WTC11 (cell line): ENCODE results near the gene ITFG1. TPM values are rescaled to one million over a fixed set of nuclear protein-coding genes. Genes with fewer than 3 reads are reported as not detected.
"Not testable (repeated sequence)": the region's sequence is repeated elsewhere in the genome, so short reads cannot be mapped to it uniquely, and the experiment has no call there.

Source experiments
- ATAC-seq: fragments of 200-7000 bp; cut with Tn5 transposase; 2 replicates; pipeline ENCODE4 v1.10.0; 2021; ENCODE audit warnings: mild to moderate bottlenecking, moderate library complexity
- CTCF ChIA-PET: fragments of 300-600 bp; sonication (Branson Sonifier 250); formaldehyde crosslinking; loops from one replicate; lab custom pipeline; 2021; ENCODE audit warnings: antibody characterized with exemption; lab: Charles Lee
- POLR2A ChIA-PET: fragments of 350-600 bp; sonication (Branson Sonifier 250); formaldehyde crosslinking; loops from one replicate; lab custom pipeline; 2021; ENCODE audit warnings: antibody characterized with exemption; lab: Charles Lee
- DNase-seq: peaks from one replicate; pipeline ENCODE4 v3.0.0; 2021; ENCODE audit warnings: low spot score
- H3K27ac Mint-ChIP-seq: 2 replicates; pipeline ENCODE4 v1.8.0; 2021; ENCODE audit warnings: mixed read lengths
- H3K27me3 Mint-ChIP-seq: 2 replicates; pipeline ENCODE4 v1.8.0; 2021; ENCODE audit warnings: low read depth, mild to moderate bottlenecking, moderate library complexity, mixed read lengths
- H3K36me3 Mint-ChIP-seq: 2 replicates; pipeline ENCODE4 v1.8.0; 2021; ENCODE audit warnings: mixed read lengths
- H3K4me1 Mint-ChIP-seq: 2 replicates; pipeline ENCODE4 v1.8.0; 2022; ENCODE audit warnings: mixed read lengths
- H3K4me3 Mint-ChIP-seq: 2 replicates; pipeline ENCODE4 v1.8.0; 2021; ENCODE audit warnings: mild to moderate bottlenecking, moderate library complexity, mixed read lengths
- H3K9me3 Mint-ChIP-seq: 2 replicates; pipeline ENCODE4 v1.8.0; 2021; ENCODE audit warnings: mixed read lengths
- CREM ChIP-seq: sonication (generic); formaldehyde crosslinking; IDR thresholded peaks from 2 replicates; pipeline ENCODE4 v1.8.1; 2022; ENCODE audit warnings: mild to moderate bottlenecking, missing genetic modification reagents, moderate library complexity
- E2F1 ChIP-seq: sonication (generic); formaldehyde crosslinking; IDR thresholded peaks from 2 replicates; pipeline ENCODE4 v1.8.0; 2022; ENCODE audit warnings: mild to moderate bottlenecking, missing genetic modification reagents
- E2F5 ChIP-seq: sonication (generic); formaldehyde crosslinking; IDR thresholded peaks from 2 replicates; pipeline ENCODE4 v1.8.1; 2022; ENCODE audit warnings: mild to moderate bottlenecking, moderate library complexity, missing genetic modification reagents
- ESRRA ChIP-seq: sonication (generic); formaldehyde crosslinking; IDR thresholded peaks from 2 replicates; pipeline ENCODE4 v1.8.1; 2022; ENCODE audit warnings: mild to moderate bottlenecking, missing genetic modification reagents, borderline replicate concordance
- FOXK1 ChIP-seq: sonication (generic); formaldehyde crosslinking; IDR thresholded peaks from 2 replicates; pipeline ENCODE4 v1.8.0; 2022; ENCODE audit warnings: mild to moderate bottlenecking, moderate library complexity, missing genetic modification reagents
- FOXP1 ChIP-seq: sonication (generic); formaldehyde crosslinking; IDR thresholded peaks from 2 replicates; pipeline ENCODE4 v1.8.0; 2022; ENCODE audit warnings: missing genetic modification reagents, mild to moderate bottlenecking, moderate library complexity, borderline replicate concordance
- FOXP4 ChIP-seq: sonication (generic); formaldehyde crosslinking; IDR thresholded peaks from 2 replicates; pipeline ENCODE4 v1.8.0; 2022; ENCODE audit warnings: mild to moderate bottlenecking, missing genetic modification reagents
- HMGA2 ChIP-seq: fragments of 250-450 bp; sonication (Bioruptor Pico); IDR thresholded peaks from 2 replicates; pipeline ENCODE4 v1.4.0; 2021; ENCODE audit warnings: mild to moderate bottlenecking, moderate library complexity
- JUN ChIP-seq: sonication (generic); formaldehyde crosslinking; IDR thresholded peaks from 2 replicates; pipeline ENCODE4 v1.8.0; 2023; ENCODE audit warnings: mild to moderate bottlenecking, missing genetic modification reagents
- KAT7 ChIP-seq: sonication (generic); formaldehyde crosslinking; IDR thresholded peaks from 2 replicates; pipeline ENCODE4 v1.8.1; 2023; ENCODE audit warnings: missing genetic modification reagents, mild to moderate bottlenecking, borderline replicate concordance
- MAX ChIP-seq: sonication (generic); formaldehyde crosslinking; IDR thresholded peaks from 2 replicates; pipeline ENCODE4 v1.8.0; 2022; ENCODE audit warnings: mild to moderate bottlenecking, missing genetic modification reagents
- NFYB ChIP-seq: sonication (generic); formaldehyde crosslinking; conservative IDR thresholded peaks from 2 replicates; pipeline ENCODE4 v1.8.0; 2022; ENCODE audit warnings: low read depth, missing genetic modification reagents
- NR1H2 ChIP-seq: sonication (generic); formaldehyde crosslinking; IDR thresholded peaks from 2 replicates; pipeline ENCODE4 v1.9.0; 2021; ENCODE audit warnings: mild to moderate bottlenecking, moderate library complexity, missing genetic modification reagents
- PRRX2 ChIP-seq: fragments of 250-450 bp; sonication (Bioruptor Pico); IDR thresholded peaks from 2 replicates; pipeline ENCODE4 v1.8.0; 2021; ENCODE audit warnings: mild to moderate bottlenecking
- SOX15 ChIP-seq: fragments of 250-450 bp; sonication (Bioruptor Pico); IDR thresholded peaks from 2 replicates; pipeline ENCODE4 v1.9.0; 2021; ENCODE audit warnings: mild to moderate bottlenecking
- USF1 ChIP-seq: sonication (generic); formaldehyde crosslinking; IDR thresholded peaks from 2 replicates; pipeline ENCODE4 v1.8.0; 2022; ENCODE audit warnings: mild to moderate bottlenecking, missing genetic modification reagents
- ZNF121 ChIP-seq: sonication (generic); formaldehyde crosslinking; IDR thresholded peaks from 2 replicates; pipeline ENCODE4 v1.8.0; 2023; ENCODE audit warnings: missing genetic modification reagents
- ZNF219 ChIP-seq: sonication (generic); formaldehyde crosslinking; IDR thresholded peaks from 2 replicates; pipeline ENCODE4 v1.8.0; 2023; ENCODE audit warnings: missing genetic modification reagents, mild to moderate bottlenecking, borderline replicate concordance
- ZNF232 ChIP-seq: sonication (generic); formaldehyde crosslinking; IDR thresholded peaks from 2 replicates; pipeline ENCODE4 v1.8.0; 2022; ENCODE audit warnings: mild to moderate bottlenecking, missing genetic modification reagents
- ZNF263 ChIP-seq: sonication (generic); formaldehyde crosslinking; IDR thresholded peaks from 2 replicates; pipeline ENCODE4 v1.8.1; 2022; ENCODE audit warnings: low read depth, mild to moderate bottlenecking, moderate library complexity, missing genetic modification reagents
- ZNF396 ChIP-seq: fragments of 250-450 bp; sonication (Bioruptor Pico); IDR thresholded peaks from 2 replicates; pipeline ENCODE4 v1.8.0; 2021; ENCODE audit warnings: mild to moderate bottlenecking, moderate library complexity, borderline replicate concordance
- ZNF671 ChIP-seq: fragments of 250-450 bp; sonication (Bioruptor Pico); IDR thresholded peaks from 2 replicates; pipeline ENCODE4 v1.8.0; 2021; ENCODE audit warnings: mild to moderate bottlenecking
- total RNA-seq: library from RNA; stranded (reverse); gene quantifications from 3 replicates; pipeline ENCODE4 v1.2.3, GENCODE V29; 2021
- TF ChIP-seq, protein P1 (sequence below): fragments of 250-450 bp; sonication (Bioruptor Pico); IDR thresholded peaks from 2 replicates; pipeline ENCODE4 v2.1.2; 2022; ENCODE audit warnings: mild to moderate bottlenecking, moderate library complexity

The ITFG1 gene
- total RNA-seq, 1 experiment from 2014 or later: 21.1 TPM

- Mint-ChIP-seq H3K4me3 (no peak overlapping the region), H3K36me3 (no peaks in the 10 kb centered on the region), H3K9me3 (no peaks in the 10 kb centered on the region), H3K4me1 (peaks cover 8% of the 10 kb centered on the region), H3K27ac (no peak overlapping the region), H3K27me3 (no peaks in the 10 kb centered on the region)
- ATAC-seq: no peak
- no peak for TF ChIP-seq FOXK1
- TF ChIP-seq SOX15: no peak
- no peak for TF ChIP-seq ZNF396 (CRISPR knock-in tag)
- TF ChIP-seq MAX (CRISPR knock-in tag): no peak
- ChIA-PET CTCF (interaction anchor here (1.1 kb wide), 1 partner anchor 9 kb away, joined by 3 read pairs; the partner anchor contains the start of gene PHKB), POLR2A (no interaction called here)
- no peak for DNase-seq
These were observed 9.3 kb upstream of the ITFG1 start for GRCh38 chr16:47470211-47470610.

- Mint-ChIP-seq H3K27me3 (no peaks in the 10 kb centered on the region), H3K36me3 (no peaks in the 10 kb centered on the region)
- no peak for TF ChIP-seq ZNF396 (CRISPR knock-in tag)
- no peak for TF ChIP-seq NFYB (CRISPR knock-in tag)
- no peak for TF ChIP-seq NR1H2
- no peak for TF ChIP-seq ESRRA (CRISPR knock-in tag)
- TF ChIP-seq PRRX2: no peak
- TF ChIP-seq ZNF232 (CRISPR knock-in tag): no peak
- TF ChIP-seq USF1 (CRISPR knock-in tag): no peak
- no peak for TF ChIP-seq KAT7 (CRISPR knock-in tag)
- TF ChIP-seq E2F1 (CRISPR knock-in tag): no peak
- TF ChIP-seq, protein P1, sequence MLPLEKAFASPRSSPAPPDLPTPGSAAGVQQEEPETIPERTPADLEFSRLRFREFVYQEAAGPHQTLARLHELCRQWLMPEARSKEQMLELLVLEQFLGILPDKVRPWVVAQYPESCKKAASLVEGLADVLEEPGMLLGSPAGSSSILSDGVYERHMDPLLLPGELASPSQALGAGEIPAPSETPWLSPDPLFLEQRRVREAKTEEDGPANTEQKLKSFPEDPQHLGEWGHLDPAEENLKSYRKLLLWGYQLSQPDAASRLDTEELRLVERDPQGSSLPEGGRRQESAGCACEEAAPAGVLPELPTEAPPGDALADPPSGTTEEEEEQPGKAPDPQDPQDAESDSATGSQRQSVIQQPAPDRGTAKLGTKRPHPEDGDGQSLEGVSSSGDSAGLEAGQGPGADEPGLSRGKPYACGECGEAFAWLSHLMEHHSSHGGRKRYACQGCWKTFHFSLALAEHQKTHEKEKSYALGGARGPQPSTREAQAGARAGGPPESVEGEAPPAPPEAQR: no peak
- TF ChIP-seq FOXP4 (CRISPR knock-in tag): no peak
- no peak for TF ChIP-seq ZNF121 (CRISPR knock-in tag)
- TF ChIP-seq ZNF263 (CRISPR knock-in tag): no peak
- TF ChIP-seq FOXP1 (CRISPR knock-in tag): no peak
- TF ChIP-seq ZNF219: no peak
- no peak for TF ChIP-seq JUN
- no peak for TF ChIP-seq E2F5 (CRISPR knock-in tag)
- no peak for TF ChIP-seq CREM
- no peak for TF ChIP-seq HMGA2 (CRISPR knock-in tag)
- TF ChIP-seq ZNF671: no peak
- TF ChIP-seq, all 79 proteins: peak for 0
- CTCF ChIA-PET: no interaction called here
- Mint-ChIP-seq H3K27ac (no peak overlapping the region), H3K4me3 (no peak overlapping the region), H3K9me3 (no peaks in the 10 kb centered on the region), H3K4me1 (peaks cover 9% of the 10 kb centered on the region)
- no peak for ATAC-seq
- no peak for DNase-seq
- POLR2A ChIA-PET: interaction anchor here (0.6 to 0.7 kb wide), 2 partner anchors 115 to 669 kb away, joined by 3 to 5 read pairs; no protein-coding TSS in a partner anchor
These were observed 8.4 kb upstream of the ITFG1 start for GRCh38 chr16:47469227-47469626.

DNA sequence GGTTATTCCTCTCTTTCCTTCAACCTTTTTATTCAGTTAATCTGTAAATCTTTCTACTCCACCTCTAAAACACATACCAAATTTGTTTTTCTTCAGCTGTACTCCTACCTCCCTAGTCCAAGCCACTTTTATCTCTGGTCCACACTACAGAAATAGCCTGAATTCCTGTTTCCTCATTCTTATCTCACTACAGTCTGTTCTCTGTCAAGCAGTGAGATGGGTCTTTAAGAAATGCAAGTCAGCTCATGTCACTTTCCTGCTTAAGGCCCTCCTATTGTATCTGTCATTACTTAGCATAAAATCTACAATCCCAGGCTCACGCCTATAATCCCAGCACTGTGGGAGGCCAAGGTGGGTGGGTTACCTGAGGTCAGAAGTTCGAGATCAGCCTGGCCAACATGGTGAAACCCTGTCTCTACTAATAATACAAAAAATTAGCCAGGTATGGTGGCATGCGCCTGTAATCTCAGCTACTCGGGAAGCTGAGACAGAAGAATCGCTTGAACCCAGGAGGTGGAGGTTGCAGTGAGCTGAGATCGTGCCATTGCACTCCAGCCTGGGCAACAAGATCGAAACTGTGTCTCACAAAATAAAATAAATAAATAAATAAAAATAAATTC, 7.3 kb upstream of the ITFG1 start:
- POLR2A ChIA-PET, H3K27ac Mint-ChIP-seq, H3K4me3 Mint-ChIP-seq, H3K9me3 Mint-ChIP-seq, DNase-seq, ATAC-seq, H3K36me3 Mint-ChIP-seq, H3K27me3 Mint-ChIP-seq: not testable (repeated sequence)
- peaks cover 19% of the 10 kb centered on the region for H3K4me1 Mint-ChIP-seq
- CTCF ChIA-PET: interaction anchor here (1.0 kb wide), 1 partner anchor 430 kb away, joined by 3 read pairs; no protein-coding TSS in a partner anchor
